ENCODE results near the gene IRAG1. TPM values are rescaled to one million over a fixed set of nuclear protein-coding genes. Genes with fewer than 3 reads are reported as not detected.

IRAG1 gene
- total and polyA plus RNA-seq, 2 donors (not counting 1 experiment from before 2014, with no cell fraction given) = 0.27 to 0.32 TPM

Small RNA genes within 50 kb of the gene (small RNA-seq; reads per million reads assigned to genes)
- gene RF00019 (ENCODE audit: insufficient read length, low read depth, low replicate concordance) = not detected

Other genes with a start within 250 kb of the IRAG1 start
- gene AMPD3, start 238.5 kb downstream of the IRAG1 start, total RNA-seq = 82.4 and 85.5 TPM in 2 replicates
- gene AMPD3, start 238.5 kb downstream of the IRAG1 start, polyA plus RNA-seq = 40.1 and 48.3 TPM in 2 replicates
- gene RNF141, start 152.6 kb downstream of the IRAG1 start, total RNA-seq = 48.2 and 49.1 TPM in 2 replicates
- gene RNF141, start 152.6 kb downstream of the IRAG1 start, polyA plus RNA-seq = 23.3 and 27.0 TPM in 2 replicates
- gene LYVE1, start 125.1 kb downstream of the IRAG1 start, total RNA-seq = not detected in 2 replicates
- gene LYVE1, start 125.1 kb downstream of the IRAG1 start, polyA plus RNA-seq = not detected in 2 replicates
- 46.7 and 52.0 TPM in 2 replicates for gene CTR9, start 57.5 kb upstream of the IRAG1 start, total RNA-seq
- gene CTR9, start 57.5 kb upstream of the IRAG1 start, polyA plus RNA-seq = 8.4 and 9.0 TPM in 2 replicates
- 530 and 592 TPM in 2 replicates for gene EIF4G2, start 115.2 kb upstream of the IRAG1 start, total RNA-seq
- gene EIF4G2, start 115.2 kb upstream of the IRAG1 start, polyA plus RNA-seq = 275 and 309 TPM in 2 replicates
- 168 and 178 TPM in 2 replicates for gene ZBED5, start 164.3 kb upstream of the IRAG1 start, total RNA-seq
- gene ZBED5, start 164.3 kb upstream of the IRAG1 start, polyA plus RNA-seq = 66.6 and 98.1 TPM in 2 replicates

Measured in B cell (primary cell).